HCT116 (cell line): ENCODE results near the gene IRF2. TPM values are rescaled to one million over a fixed set of nuclear protein-coding genes. Genes with fewer than 3 reads are reported as not detected.

Experiments
- ATAC-seq: fragments of 200-7000 bp; cut with Tn5 transposase; 2 replicates; pipeline ENCODE4 v1.9.1; 2020; ENCODE audit warnings: mild to moderate bottlenecking, moderate library complexity
- BruUV-seq: library from RNA; stranded (reverse); fragments of 400-500 nt; replicated peaks from 2 replicates; lab custom pipeline; 2021; lab: Mats Ljungman, UMichigan
- CTCF ChIA-PET: fragments of 300-600 bp; sonication (Branson Sonifier 250); formaldehyde crosslinking; loops from one replicate; lab custom pipeline; 2021; ENCODE audit warnings: antibody characterized with exemption; lab: Charles Lee
- POLR2A ChIA-PET: fragments of 300-600, 350-600 bp; sonication (Branson Sonifier 250); formaldehyde crosslinking; loops from one replicate; lab custom pipeline; 2021; ENCODE audit warnings: antibody characterized with exemption; lab: Charles Lee
- RAD21 ChIA-PET, 2 experiments: fragments of 300-600 bp; sonication (Branson Sonifier 250); formaldehyde crosslinking; loops; one replicate each; lab custom pipeline; 2023; ENCODE audit warnings: low total read pairs in 2 of 2; ENCODE audit not compliant: uncharacterized antibody in 2 of 2, unreplicated experiment in 2 of 2, low non-redundant PET in 1 of 2; lab: Charles Lee
- DNase-seq: peaks from one replicate; pipeline ENCODE4 v3.0.0-alpha.2; 2010; ENCODE audit warnings: low read depth, low spot score
- H2AFZ ChIP-seq: fragments of 200-600 bp; shearing (Covaris generic), sonication (generic); 2 replicates; pipeline ENCODE4 v1.6.1; 2017; ENCODE audit warnings: low read depth, mixed run types, mixed read lengths, antibody characterized with exemption, low read length; ENCODE audit not compliant: poor library complexity, severe bottlenecking
- H3K27ac ChIP-seq: 2 replicates; pipeline ENCODE4 v1.5.1; 2012; ENCODE audit warnings: low read depth, low read length
- H3K27me3 ChIP-seq: fragments of 200-600 bp; sonication (generic); 2 replicates; pipeline ENCODE4 v1.6.1; 2016; ENCODE audit warnings: mixed run types, low read length, mixed read lengths; ENCODE audit not compliant: insufficient read depth
- H3K36me3 ChIP-seq, 2 experiments: fragments of 200-500 bp in 1 of 2; fragments of 200-600 bp in 1 of 2; sonication (Bioruptor generic) in 1 of 2; sonication (generic) in 1 of 2; 2 replicates each; pipeline versions ENCODE4 v1.5.1 to v1.6.1; 2014 to 2016; ENCODE audit warnings: low read length in 2 of 2, inconsistent platforms in 1 of 2, mixed read lengths in 1 of 2, mixed run types in 1 of 2; ENCODE audit not compliant: insufficient read depth in 2 of 2, control insufficient read depth in 1 of 2
- H3K4me1 ChIP-seq, 2 experiments: fragments of 200-600 bp in 1 of 2; sonication (generic) in 1 of 2; 2 replicates each; pipeline versions ENCODE4 v1.5.1 to v1.6.1; 2012 to 2017; ENCODE audit warnings: low read length in 2 of 2, inconsistent platforms in 1 of 2, mild to moderate bottlenecking in 1 of 2, mixed read lengths in 1 of 2, mixed run types in 1 of 2, moderate library complexity in 1 of 2; ENCODE audit not compliant: insufficient read depth in 2 of 2, control insufficient read depth in 1 of 2
- H3K4me2 ChIP-seq: fragments of 200-600 bp; sonication (generic); 2 replicates; pipeline ENCODE4 v1.6.1; 2017; ENCODE audit warnings: mixed run types, low read length, mixed read lengths
- H3K4me3 ChIP-seq, 2 experiments: fragments of 200-600 bp in 1 of 2; sonication (generic) in 1 of 2; replicated peaks in 1 of 2; 2 replicates each; pipeline ENCODE4 v1.5.1; 2011 to 2016; ENCODE audit warnings: low read length in 2 of 2, control low read depth in 1 of 2, low read depth in 1 of 2, mild to moderate bottlenecking in 1 of 2, mixed read lengths in 1 of 2, mixed run types in 1 of 2
- H3K79me2 ChIP-seq: fragments of 200-600 bp; sonication (generic); 2 replicates; pipeline ENCODE4 v1.6.1; 2017; ENCODE audit warnings: mild to moderate bottlenecking, mixed run types, low read length, moderate library complexity, mixed read lengths; ENCODE audit not compliant: insufficient read depth
- H3K9ac ChIP-seq: fragments of 200-600 bp; sonication (generic); 2 replicates; pipeline ENCODE4 v1.6.1; 2016; ENCODE audit warnings: low read length, mixed read lengths
- H3K9me2 ChIP-seq: fragments of 200-600 bp; sonication (generic), shearing (Covaris generic); 2 replicates; pipeline ENCODE4 v1.6.1; 2017; ENCODE audit warnings: mixed run types, mild to moderate bottlenecking, moderate library complexity; ENCODE audit not compliant: insufficient read depth
- H3K9me3 ChIP-seq, 2 experiments: fragments of 200-500 bp in 1 of 2; fragments of 200-600 bp in 1 of 2; sonication (Bioruptor generic) in 1 of 2; sonication (generic) in 1 of 2; 2 replicates each; pipeline ENCODE4 v1.6.1; 2014 to 2017; ENCODE audit warnings: low read length in 2 of 2, mixed read lengths in 2 of 2, inconsistent platforms in 1 of 2, low read depth in 1 of 2, mild to moderate bottlenecking in 1 of 2, mixed run types in 1 of 2, moderate library complexity in 1 of 2; ENCODE audit not compliant: control insufficient read depth in 1 of 2, insufficient read depth in 1 of 2
- H4K20me1 ChIP-seq: fragments of 200-600 bp; sonication (generic), shearing (Covaris generic); 2 replicates; pipeline ENCODE4 v1.6.1; 2017; ENCODE audit warnings: mixed run types, mild to moderate bottlenecking, moderate library complexity; ENCODE audit not compliant: insufficient read depth
- CBX3 ChIP-seq: IDR thresholded peaks from 2 replicates; pipeline ENCODE4 v1.6.1; 2012; ENCODE audit warnings: low read depth
- ELF1 ChIP-seq: IDR thresholded peaks from 2 replicates; pipeline ENCODE4 v1.6.1; 2012; ENCODE audit warnings: low read depth, borderline replicate concordance
- FOSL1 ChIP-seq: IDR thresholded peaks from 2 replicates; pipeline ENCODE4 v1.6.1; 2012; ENCODE audit warnings: low read depth
- JUND ChIP-seq: IDR thresholded peaks from 2 replicates; pipeline ENCODE4 v1.6.1; 2012
- RAD21 ChIP-seq: IDR thresholded peaks from 2 replicates; pipeline ENCODE4 v1.6.1; 2012; ENCODE audit warnings: low read depth, mild to moderate bottlenecking
- TCF7L2 ChIP-seq: IDR thresholded peaks from 2 replicates; pipeline ENCODE4 v1.7.0; 2011; ENCODE audit warnings: borderline replicate concordance, inconsistent platforms; ENCODE audit not compliant: insufficient read depth, insufficient read length; ENCODE audit errors: extremely low read depth
- ZFX ChIP-seq: fragments of 450-650 bp; IDR thresholded peaks from 2 replicates; pipeline ENCODE4 v1.6.1; 2017
- intact Hi-C: fragments of 100-400 bp; cut with micrococcal nuclease; formaldehyde crosslinking; loops from 2 replicates; pipeline ENCODE4 v1.10.0; 2022
- total RNA-seq: library from RNA; stranded (reverse); gene quantifications from one replicate; pipeline ENCODE4 v1.2.1, GENCODE V29; 2021; ENCODE audit not compliant: unreplicated experiment
- TF ChIP-seq, protein P1 (sequence below): IDR thresholded peaks from 2 replicates; pipeline ENCODE4 v1.6.1; 2011; ENCODE audit warnings: mild to moderate bottlenecking, low read length, moderate library complexity; ENCODE audit not compliant: insufficient replicate concordance; ENCODE audit errors: extremely low read depth

Gene IRF2
- total RNA-seq, 1 experiment from 2014 or later: 10.6 TPM

DNA sequence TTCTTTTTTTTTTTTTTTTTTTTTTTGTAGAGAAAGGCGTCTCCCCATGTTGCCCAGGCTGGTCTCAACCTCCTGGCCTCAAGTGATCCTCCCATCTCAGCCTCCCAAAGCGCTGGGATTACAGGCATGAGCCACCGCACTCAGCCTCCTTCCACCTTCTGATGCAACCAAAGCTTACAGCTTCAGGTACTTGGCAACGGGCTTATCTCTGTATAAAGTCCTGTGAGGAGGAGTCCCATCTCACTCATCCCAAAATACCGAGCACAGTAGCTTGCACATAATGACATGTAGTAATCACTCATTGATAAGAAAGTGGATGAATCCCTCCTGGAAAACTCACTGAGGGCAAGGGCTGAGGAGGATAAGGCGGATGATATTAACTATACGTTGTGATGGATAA lies 19.1 kb downstream of the IRF2 start:
- TF ChIP-seq TCF7L2 (no peak), CBX3 (no peak), RAD21 (no peak), FOSL1 (no peak), ELF1 (no peak), JUND (no peak), ZFX (no peak)
- TF ChIP-seq, protein P1, sequence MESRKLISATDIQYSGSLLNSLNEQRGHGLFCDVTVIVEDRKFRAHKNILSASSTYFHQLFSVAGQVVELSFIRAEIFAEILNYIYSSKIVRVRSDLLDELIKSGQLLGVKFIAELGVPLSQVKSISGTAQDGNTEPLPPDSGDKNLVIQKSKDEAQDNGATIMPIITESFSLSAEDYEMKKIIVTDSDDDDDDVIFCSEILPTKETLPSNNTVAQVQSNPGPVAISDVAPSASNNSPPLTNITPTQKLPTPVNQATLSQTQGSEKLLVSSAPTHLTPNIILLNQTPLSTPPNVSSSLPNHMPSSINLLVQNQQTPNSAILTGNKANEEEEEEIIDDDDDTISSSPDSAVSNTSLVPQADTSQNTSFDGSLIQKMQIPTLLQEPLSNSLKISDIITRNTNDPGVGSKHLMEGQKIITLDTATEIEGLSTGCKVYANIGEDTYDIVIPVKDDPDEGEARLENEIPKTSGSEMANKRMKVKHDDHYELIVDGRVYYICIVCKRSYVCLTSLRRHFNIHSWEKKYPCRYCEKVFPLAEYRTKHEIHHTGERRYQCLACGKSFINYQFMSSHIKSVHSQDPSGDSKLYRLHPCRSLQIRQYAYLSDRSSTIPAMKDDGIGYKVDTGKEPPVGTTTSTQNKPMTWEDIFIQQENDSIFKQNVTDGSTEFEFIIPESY: no peak
- no TSS peak for BruUV-seq
- no peak overlapping the region for H2AFZ ChIP-seq
- no peaks in the 10 kb centered on the region for H3K9me3 ChIP-seq
- H3K4me3 ChIP-seq: no peak overlapping the region
- no peak for ATAC-seq
- H4K20me1 ChIP-seq: no peaks in the 10 kb centered on the region
- H3K9me2 ChIP-seq: no peaks in the 10 kb centered on the region
- no peak overlapping the region for H3K9ac ChIP-seq
- ChIA-PET RAD21 (no interaction called here), CTCF (no interaction called here), POLR2A (no interaction called here)
- no peak for DNase-seq
- H3K79me2 ChIP-seq: no peaks in the 10 kb centered on the region
- no peaks in the 10 kb centered on the region for H3K36me3 ChIP-seq
- intact Hi-C loops: no loop called here
- no peak overlapping the region for H3K4me2 ChIP-seq
- no peak overlapping the region for H3K27ac ChIP-seq
- no peaks in the 10 kb centered on the region for H3K27me3 ChIP-seq
- peaks cover 0 to 2% of the 10 kb centered on the region in 2 experiments; a peak in 1 of 4 replicates for H3K4me1 ChIP-seq
